NOMO-1 (cell line): ENCODE data around the gene CLCN7.

Source experiments
- DNase-seq, 2 experiments: peaks; one replicate each; lab custom pipeline; 2025; ENCODE audit not compliant: unreplicated experiment in 2 of 2; lab: John Stamatoyannopoulos, UW

Gene CLCN7, protein sequence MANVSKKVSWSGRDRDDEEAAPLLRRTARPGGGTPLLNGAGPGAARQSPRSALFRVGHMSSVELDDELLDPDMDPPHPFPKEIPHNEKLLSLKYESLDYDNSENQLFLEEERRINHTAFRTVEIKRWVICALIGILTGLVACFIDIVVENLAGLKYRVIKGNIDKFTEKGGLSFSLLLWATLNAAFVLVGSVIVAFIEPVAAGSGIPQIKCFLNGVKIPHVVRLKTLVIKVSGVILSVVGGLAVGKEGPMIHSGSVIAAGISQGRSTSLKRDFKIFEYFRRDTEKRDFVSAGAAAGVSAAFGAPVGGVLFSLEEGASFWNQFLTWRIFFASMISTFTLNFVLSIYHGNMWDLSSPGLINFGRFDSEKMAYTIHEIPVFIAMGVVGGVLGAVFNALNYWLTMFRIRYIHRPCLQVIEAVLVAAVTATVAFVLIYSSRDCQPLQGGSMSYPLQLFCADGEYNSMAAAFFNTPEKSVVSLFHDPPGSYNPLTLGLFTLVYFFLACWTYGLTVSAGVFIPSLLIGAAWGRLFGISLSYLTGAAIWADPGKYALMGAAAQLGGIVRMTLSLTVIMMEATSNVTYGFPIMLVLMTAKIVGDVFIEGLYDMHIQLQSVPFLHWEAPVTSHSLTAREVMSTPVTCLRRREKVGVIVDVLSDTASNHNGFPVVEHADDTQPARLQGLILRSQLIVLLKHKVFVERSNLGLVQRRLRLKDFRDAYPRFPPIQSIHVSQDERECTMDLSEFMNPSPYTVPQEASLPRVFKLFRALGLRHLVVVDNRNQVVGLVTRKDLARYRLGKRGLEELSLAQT

DNA sequence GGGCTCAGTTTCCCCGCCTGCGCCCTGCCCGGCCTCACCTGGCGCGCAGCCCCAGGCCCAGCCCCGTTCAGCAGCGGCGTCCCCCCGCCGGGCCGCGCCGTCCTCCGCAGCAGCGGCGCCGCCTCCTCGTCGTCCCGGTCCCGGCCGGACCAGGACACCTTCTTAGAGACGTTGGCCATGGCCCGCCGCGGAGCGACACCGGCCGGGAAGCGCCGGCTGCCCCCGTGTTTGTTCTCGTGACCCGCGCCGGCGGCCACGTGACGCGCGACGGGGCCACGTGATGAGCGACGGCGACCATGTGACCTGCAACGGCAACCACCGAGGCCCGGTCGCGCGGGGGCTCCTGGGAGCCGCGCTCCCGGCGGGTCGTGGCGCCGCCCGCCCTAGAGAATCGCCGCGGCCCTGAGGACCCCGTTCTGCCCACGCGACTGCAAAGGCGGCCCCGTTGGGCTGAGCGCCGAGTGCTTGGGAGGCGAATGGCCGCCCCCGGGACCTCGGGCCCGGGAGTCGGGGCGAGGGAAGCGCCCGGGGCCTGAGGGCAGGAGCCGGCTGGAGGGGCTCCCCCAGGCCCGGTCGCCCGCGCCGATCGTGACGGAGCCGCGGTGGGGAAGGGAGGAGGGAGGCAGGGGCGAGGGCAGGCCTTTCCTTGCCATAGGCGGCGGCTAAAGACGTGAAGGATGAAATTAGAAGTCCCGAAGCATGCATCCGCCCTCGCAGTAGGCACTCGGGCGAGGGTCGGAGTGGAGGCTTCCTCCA, at the start of gene CLCN7:
TSS of gene CLCN7 (minus strand) at position 233 of the 756 bp plus-strand sequence. CDS start at position 179, 54 bp downstream.
- DNase-seq, result peak; percentile 71 to 74

- DNase-seq, result no peak
Measured at GRCh38 chr16:1524366-1524765, 49.5 kb upstream of the CLCN7 start.

DNA sequence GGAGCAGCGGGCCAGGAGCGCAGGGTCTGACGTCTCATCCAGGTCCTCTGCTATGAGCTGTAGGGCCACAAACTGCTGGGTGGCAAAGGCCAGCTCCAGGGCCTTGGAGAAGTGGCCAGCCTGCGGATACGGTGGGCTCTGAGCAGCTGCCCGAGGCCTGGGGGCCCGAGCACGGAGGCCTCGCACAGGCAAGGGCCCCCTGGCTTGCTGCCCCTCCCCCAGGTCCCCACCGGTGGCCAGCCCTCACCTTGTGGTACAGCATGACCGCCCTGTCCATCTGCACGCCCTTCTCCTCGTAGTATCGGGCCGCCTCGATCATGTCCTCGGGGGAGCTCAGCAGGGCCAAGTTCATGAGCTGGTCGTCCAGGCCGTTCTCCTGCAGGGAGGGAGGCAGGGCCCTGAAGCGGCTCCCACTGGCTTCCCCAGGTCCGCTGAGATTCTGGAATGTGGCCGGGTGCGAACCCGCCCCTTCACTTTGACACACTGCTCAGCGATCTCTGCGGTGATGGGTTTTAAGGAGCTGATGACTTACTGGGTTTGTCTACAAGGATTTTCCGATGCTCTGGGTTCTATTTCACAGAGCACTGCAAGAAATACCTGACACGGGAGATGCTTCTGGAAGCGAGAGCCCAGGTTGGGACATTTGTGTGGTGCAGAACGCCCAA, 48.9 kb upstream of the CLCN7 start:
- DNase-seq, result no peak

- DNase-seq, result no peak
Measured at GRCh38 chr16:1520461-1520860, 45.6 kb upstream of the CLCN7 start.

DNA sequence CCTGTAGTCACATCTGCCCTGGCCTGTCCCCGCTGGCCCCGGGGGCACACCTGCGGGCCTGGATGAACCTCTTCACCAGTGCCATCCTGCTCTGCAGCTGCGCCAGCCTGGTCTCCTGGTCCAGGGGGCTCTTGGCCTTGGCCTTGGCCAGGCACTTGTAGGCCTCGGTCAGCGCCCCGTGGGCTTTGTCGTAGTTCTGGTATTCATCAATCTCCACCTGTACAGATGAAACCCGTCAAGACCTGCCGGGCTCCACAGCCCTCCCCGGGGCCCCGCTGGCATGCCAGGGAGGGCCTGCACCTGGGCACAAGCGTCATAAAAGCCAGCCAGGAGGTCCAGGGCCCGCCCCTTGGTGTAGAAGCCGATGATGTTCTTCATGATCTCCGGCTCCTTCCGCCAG, 45.0 kb upstream of the CLCN7 start:
- DNase-seq, result no peak

DNA sequence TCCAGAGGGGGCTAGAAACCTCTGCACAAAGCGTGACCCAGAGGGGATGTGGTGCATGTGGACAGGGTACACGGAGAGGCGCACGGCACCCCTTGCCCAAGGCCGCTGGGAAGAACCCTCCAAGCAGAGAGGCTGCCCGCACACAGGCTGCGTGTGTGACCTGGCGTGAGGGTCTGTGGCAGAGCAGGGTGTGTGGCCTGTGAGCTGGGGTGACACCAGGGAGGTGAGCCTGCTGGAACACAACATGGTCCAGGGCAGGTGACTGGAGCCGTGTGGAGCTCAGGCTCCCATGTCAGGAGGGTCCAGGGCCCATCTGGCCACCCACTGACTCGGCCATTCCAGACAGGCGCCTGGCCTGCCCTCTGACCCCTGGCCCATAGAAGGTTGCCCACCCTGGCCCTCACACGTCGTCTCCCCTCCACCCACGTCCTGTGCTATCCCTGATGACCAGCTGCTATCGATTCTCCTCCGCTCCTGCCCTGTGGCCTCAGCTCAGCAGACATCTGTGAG, 43.9 kb upstream of the CLCN7 start:
- DNase-seq, result no peak

GRCh38 chr16:1514507-1514906, 39.7 kb upstream of the CLCN7 start:
- DNase-seq, result no peak

GRCh38 chr16:1512774-1513173, 37.9 kb upstream of the CLCN7 start:
- no peak for DNase-seq

DNA sequence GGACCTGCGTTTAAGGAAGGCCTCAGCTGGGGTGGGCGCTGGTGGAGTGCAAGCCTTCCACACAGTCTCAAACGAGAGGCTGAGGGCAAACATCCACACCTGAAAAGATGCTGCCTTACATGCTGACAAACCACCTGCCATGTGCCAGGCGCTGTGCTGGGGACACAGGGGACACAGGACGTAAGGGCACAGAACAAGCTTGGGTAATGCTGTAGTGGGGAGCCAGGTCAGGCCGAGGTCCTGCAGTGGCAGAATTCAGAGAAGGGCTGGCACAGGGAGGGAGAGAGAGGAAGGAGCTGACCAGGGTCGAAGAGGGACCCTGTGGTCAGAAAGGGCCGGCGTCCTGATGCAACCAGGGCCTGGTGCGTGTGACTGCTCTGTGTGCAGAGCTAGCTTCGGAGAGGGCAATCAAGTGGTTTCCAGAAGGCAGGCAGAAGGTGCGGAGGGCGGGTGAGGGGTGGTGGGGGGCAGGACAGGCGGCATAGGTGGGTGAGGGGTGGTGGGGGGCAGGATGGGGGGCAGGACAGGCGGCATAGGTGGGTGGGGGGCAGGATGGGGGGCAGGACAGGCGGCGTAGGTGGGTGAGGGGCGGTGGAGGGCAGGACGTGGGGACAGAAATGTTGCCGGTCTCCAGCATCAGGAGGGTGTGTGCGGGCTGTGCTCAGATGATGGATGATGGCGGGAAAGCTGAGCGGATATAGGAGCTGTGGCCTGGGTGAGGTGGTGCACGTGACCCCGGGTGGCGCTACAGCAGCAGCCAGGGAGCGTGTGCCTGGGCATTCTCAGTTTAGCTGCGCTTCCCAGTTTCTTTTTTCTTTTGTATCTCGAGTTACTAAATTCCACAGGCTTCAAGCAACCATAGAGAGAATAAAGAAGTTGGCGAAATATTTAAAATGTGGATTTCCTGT, 37.1 kb upstream of the CLCN7 start:
- DNase-seq, result no peak

DNA sequence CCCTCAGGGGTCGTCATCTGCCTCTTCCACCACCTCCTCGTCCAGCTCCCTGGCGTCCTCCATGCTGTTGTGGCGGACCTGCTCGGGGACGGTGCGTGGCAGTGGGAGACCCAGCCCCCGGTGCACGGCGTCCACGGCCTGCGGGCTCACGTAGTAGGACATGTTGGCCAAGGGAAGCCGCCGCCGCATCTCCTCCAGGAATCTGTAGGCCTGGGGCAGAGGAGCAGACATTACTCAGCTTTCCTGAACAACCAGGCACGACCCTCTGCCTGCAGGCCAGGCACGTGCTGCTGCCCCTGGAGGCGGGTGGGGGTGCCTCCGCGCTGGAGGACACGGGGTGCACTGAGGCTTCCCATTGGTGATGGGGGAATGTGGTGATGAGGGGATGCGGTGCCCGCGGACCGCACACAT, 36.1 kb upstream of the CLCN7 start:
- DNase-seq, result no peak

DNA sequence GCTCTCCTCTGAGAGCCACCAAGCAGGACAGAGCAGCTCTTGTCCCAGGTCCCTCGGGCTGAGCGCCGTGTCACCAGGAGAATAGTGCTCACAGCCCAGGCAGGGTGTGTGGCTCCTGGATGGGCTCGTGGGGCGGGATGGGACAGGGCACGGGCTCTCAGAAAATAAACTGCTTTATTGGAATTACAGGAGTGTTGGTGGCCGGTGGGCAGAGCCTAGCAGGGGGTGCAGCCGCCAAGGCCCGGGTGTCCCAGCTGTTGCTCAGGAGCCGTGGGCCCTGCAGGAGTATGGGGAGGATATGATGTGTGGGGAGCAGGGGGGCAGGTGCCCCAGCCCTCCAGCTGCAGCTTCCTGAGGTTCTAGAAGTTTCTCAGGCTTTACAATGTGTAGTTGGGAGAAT, 35.4 kb upstream of the CLCN7 start:
- no peak for DNase-seq

- no peak for DNase-seq
Measured at GRCh38 chr16:1509307-1510221, 34.7 kb upstream of the CLCN7 start.

DNA sequence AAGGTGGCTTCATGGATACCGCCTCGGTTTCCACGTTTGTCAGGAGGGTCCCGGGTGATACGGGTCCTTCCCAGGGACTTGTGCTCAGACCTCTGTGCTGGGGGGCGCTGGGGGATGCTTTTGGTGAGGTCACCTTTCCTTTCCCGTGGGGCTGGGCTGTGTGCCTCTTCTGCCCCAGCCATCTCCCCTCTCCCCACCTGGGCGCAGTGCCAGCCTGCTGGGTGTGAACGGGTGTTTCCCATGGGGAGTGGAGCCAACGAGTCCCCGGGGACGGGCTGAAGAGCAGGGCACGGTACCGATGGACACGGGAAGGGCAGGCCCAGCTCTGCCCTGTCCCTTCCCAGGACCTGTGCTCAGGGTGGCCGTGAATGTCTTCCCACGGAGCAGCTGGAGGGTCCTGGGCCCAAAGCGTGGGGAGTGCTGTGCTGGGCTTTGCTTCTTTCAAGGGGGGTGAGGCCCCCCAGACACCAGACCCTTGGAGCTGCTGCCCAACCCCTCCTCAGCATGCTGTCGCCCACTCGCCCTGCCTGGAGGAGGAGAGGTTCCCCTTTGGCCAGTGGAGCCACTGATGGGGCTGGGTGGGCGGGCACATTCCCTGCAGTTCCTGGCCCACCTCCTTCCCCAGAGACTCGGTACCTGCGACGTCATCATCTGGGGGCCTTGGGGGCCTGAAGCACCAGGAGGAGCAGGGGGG, 33.8 kb upstream of the CLCN7 start:
- DNase-seq, result no peak

GRCh38 chr16:1506494-1507213, 31.8 kb upstream of the CLCN7 start:
- DNase-seq, result no peak

DNA sequence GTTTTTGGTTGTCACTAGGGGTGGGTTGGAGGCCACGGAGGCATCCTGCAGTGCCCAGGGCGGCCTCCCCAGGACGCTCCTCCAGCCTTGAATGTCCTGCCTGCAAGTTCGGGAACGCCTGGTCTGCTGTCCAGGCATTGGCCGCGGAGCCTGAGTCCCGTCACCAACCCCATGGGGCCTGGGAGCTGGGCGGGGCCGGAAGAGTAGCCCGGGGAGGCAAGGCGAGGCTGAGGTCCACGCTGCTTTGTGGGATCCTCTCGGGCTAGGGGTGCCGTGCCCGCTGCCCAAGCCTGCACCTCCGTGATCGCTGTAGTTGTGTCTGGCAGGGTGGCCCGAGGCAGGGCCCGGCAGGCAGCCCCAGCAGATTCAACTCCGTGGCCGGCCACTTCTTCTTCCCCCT, 31.1 kb upstream of the CLCN7 start:
- no peak for DNase-seq

DNA sequence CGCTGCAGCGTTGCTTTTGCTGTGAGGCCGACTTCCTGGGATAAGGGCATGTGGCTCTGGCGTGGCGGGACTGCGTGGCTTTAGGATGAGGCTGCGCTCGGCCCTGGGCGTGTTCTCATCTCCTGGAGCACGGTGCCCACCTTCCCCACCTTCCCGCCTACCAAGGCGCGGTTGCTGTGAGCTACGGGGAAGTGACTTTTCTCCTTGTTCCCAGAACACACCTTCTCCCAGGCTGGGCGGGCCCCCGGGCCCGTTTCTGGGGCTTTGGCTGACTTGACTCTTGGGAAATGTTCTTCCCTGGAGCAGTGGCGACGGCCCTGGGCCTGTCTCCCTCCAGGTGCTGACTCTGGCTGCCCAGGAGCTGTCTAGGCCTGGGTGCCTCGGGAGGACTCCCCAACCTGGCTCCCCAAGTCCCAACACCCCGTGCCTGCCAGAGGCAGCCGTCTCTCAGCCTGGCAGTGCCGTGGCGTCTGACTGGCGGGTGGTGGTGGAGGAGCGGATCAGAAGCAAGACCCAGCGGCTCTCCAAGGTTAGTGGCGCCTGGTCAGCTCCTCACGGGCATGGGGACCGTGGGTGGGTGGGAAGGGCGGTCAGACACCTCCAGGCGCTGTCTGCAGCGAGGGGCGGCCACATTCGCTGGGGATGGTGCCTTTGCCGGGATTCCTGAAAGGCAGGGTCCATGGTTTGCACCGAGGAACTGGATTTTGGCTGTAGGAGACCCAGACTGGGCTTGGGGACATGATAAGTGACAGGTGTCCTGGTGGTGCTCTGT, 30.4 kb upstream of the CLCN7 start:
- DNase-seq, result no peak
